Keratinocyte (primary cell): Measurements from ENCODE around the gene DMGDH. TPM values are rescaled to one million over a fixed set of nuclear protein-coding genes. Genes with fewer than 3 reads are reported as not detected.

Source experiments
- DNase-seq: peaks from one replicate; pipeline ENCODE4 v3.0.0-alpha.2; 2011; ENCODE audit warnings: low read depth, missing footprints, low spot score
- FAIRE-seq: peaks from 2 replicates; lab custom pipeline; 2011; peaks lifted over from hg19 to GRCh38; lab: Jason Lieb, UNC
- H2AFZ ChIP-seq: 2 replicates; pipeline ENCODE4 v1.6.0; 2012; ENCODE audit warnings: low read length, control low read depth, inconsistent platforms; ENCODE audit not compliant: control insufficient read depth
- H3K27ac ChIP-seq: 2 replicates; pipeline ENCODE4 v1.5.1; 2011; ENCODE audit warnings: low read length; ENCODE audit not compliant: control insufficient read depth, insufficient read depth
- H3K27me3 ChIP-seq: 3 replicates; pipeline ENCODE4 v1.6.0; 2011; ENCODE audit warnings: low read length; ENCODE audit not compliant: control insufficient read depth, insufficient read depth; ENCODE audit errors: extremely low read depth
- H3K36me3 ChIP-seq, 2 experiments: 2 replicates in 1 of 2; 3 replicates in 1 of 2; pipeline ENCODE4 v1.5.1; 2011; ENCODE audit warnings: low read length in 2 of 2, mild to moderate bottlenecking in 1 of 2; ENCODE audit not compliant: control insufficient read depth in 2 of 2, insufficient read depth in 2 of 2; ENCODE audit errors: extremely low read depth in 1 of 2
- H3K4me1 ChIP-seq: 3 replicates; pipeline ENCODE4 v1.5.1; 2011; ENCODE audit warnings: low read length; ENCODE audit not compliant: control insufficient read depth, insufficient read depth; ENCODE audit errors: extremely low read depth
- H3K4me2 ChIP-seq: 3 replicates; pipeline ENCODE4 v1.6.0; 2011; ENCODE audit warnings: low read depth, low read length; ENCODE audit not compliant: control insufficient read depth, insufficient read depth; ENCODE audit errors: extremely low read depth
- H3K4me3 ChIP-seq, 3 experiments: fragments of 200-600 bp in 1 of 3; sonication (generic) in 1 of 3; 2 replicates in 2 of 3; 3 replicates in 1 of 3; pipeline ENCODE4 v1.5.1; 2011 to 2016; ENCODE audit warnings: low read length in 3 of 3, mild to moderate bottlenecking in 3 of 3, control low read depth in 2 of 3, inconsistent platforms in 1 of 3, low read depth in 1 of 3, mixed read lengths in 1 of 3, mixed run types in 1 of 3, moderate library complexity in 1 of 3; ENCODE audit not compliant: control insufficient read depth in 2 of 3, insufficient read depth in 2 of 3; ENCODE audit errors: extremely low read depth in 1 of 3
- H3K79me2 ChIP-seq: 2 replicates; pipeline ENCODE4 v1.6.0; 2012; ENCODE audit warnings: low read length; ENCODE audit not compliant: control insufficient read depth, insufficient read depth
- H3K9ac ChIP-seq: 3 replicates; pipeline ENCODE4 v1.6.0; 2011; ENCODE audit warnings: low read length; ENCODE audit not compliant: control insufficient read depth, insufficient read depth; ENCODE audit errors: extremely low read depth
- H3K9me1 ChIP-seq: 3 replicates; pipeline ENCODE4 v1.6.0; 2011; ENCODE audit warnings: low read length; ENCODE audit not compliant: control insufficient read depth, insufficient read depth; ENCODE audit errors: extremely low read depth
- H3K9me3 ChIP-seq: 2 replicates; pipeline ENCODE4 v1.5.1; 2012; ENCODE audit warnings: low read depth, low read length; ENCODE audit not compliant: control insufficient read depth
- H4K20me1 ChIP-seq: 3 replicates; pipeline ENCODE4 v1.6.0; 2011; ENCODE audit warnings: low read length; ENCODE audit not compliant: control insufficient read depth, insufficient read depth; ENCODE audit errors: extremely low read depth
- CTCF ChIP-seq, 3 experiments: IDR thresholded peaks in 1 of 3; conservative IDR thresholded peaks in 1 of 3; optimal IDR thresholded peaks in 1 of 3; 2 replicates in 2 of 3; 3 replicates in 1 of 3; pipeline versions ENCODE3 to v1.5.1; 2011; ENCODE audit warnings: low read length in 3 of 3, mild to moderate bottlenecking in 3 of 3, moderate library complexity in 2 of 3, control low read depth in 1 of 3, inconsistent platforms in 1 of 3; ENCODE audit not compliant: insufficient read depth in 2 of 3; ENCODE audit errors: extremely low read depth in 1 of 3
- EZH2 ChIP-seq: IDR thresholded peaks from one replicate; pipeline ENCODE4 v1.6.1; 2012; ENCODE audit warnings: inconsistent platforms, mild to moderate bottlenecking, low read length, moderate library complexity
- dilution Hi-C: fragments of 300-500 bp; cut with MboI; formaldehyde crosslinking; loops from one replicate; pipeline ENCODE4 v1.7.0; 2020; ENCODE audit warnings: low sequenced_read_pairs; ENCODE audit not compliant: extremely low pct_ligation_motif_present
- polyA plus RNA-seq, 5 experiments: library from polyadenylated mRNA; depleted of rRNA in 3 of 5; stranded (reverse) in 3 of 5; stranded (forward) in 1 of 5; unstranded in 1 of 5; fragments of >200 nt; gene quantifications; 1 replicate in 1 of 5; 2 replicates in 3 of 5; 3 replicates in 1 of 5; pipeline versions ENCODE4 v1.2.1 to v1.2.3, GENCODE V29; 2011 to 2012; ENCODE audit warnings: missing spikeins in 2 of 5, low read depth in 1 of 5, low replicate concordance in 1 of 5

DMGDH gene
- polyA plus RNA-seq, 1 donor (not counting 4 experiments of a cell fraction or from before 2014, with no cell fraction given) = 0.20 TPM

GRCh38 chr5:79111960-79112702, 42.7 kb upstream of the DMGDH start:
- H3K36me3 ChIP-seq = no peaks in the 10 kb centered on the region
- no peaks in the 10 kb centered on the region for H3K9me1 ChIP-seq
- DNase-seq = no peak
- H3K9me3 ChIP-seq = no peaks in the 10 kb centered on the region
- no peak overlapping the region for H3K4me3 ChIP-seq
- H3K4me1 ChIP-seq = no peaks in the 10 kb centered on the region
- no peaks in the 10 kb centered on the region for H4K20me1 ChIP-seq
- no peak overlapping the region for H3K27ac ChIP-seq
- H3K9ac ChIP-seq = no peak overlapping the region
- peak in 1 of 3 experiments; percentile 17 for TF ChIP-seq CTCF (optimal IDR thresholded peaks at IDR 0.05 in 1 of 3, IDR thresholded peaks at IDR 0.05 in 1 of 3, conservative IDR thresholded peaks at IDR 0.05 in 1 of 3; ENCODE audit: extremely low read depth in 1 of 3, insufficient read depth in 2 of 3, low read length in 3 of 3)
- TF ChIP-seq EZH2 = no peak
- H3K27me3 ChIP-seq = peaks cover 42% of the 10 kb centered on the region
- no peak overlapping the region for H2AFZ ChIP-seq
- H3K4me2 ChIP-seq = no peak overlapping the region
- dilution Hi-C loops = no loop called here
- H3K79me2 ChIP-seq = no peaks in the 10 kb centered on the region
- FAIRE-seq = no peak

- H3K4me1 ChIP-seq = no peaks in the 10 kb centered on the region
- no peak within 1 kb of the TSS for H2AFZ ChIP-seq
- no peak within 1 kb of the TSS for H3K4me3 ChIP-seq
- H3K9me1 ChIP-seq = no peaks in the 10 kb centered on the region
- no peaks in the 10 kb centered on the region for H3K36me3 ChIP-seq
- no peak within 1 kb of the TSS for H3K27ac ChIP-seq
- H3K9ac ChIP-seq = no peak within 1 kb of the TSS
- dilution Hi-C loops = no loop called here
- H4K20me1 ChIP-seq = no peaks in the 10 kb centered on the region
- DNase-seq (no peak), FAIRE-seq (no peak)
- no peak within 1 kb of the TSS for H3K4me2 ChIP-seq
- H3K79me2 ChIP-seq = no peaks in the 10 kb centered on the region
- TF ChIP-seq CTCF (optimal IDR thresholded peaks at IDR 0.05 in 1 of 3, IDR thresholded peaks at IDR 0.05 in 1 of 3, conservative IDR thresholded peaks at IDR 0.05 in 1 of 3; ENCODE audit: extremely low read depth in 1 of 3, insufficient read depth in 2 of 3, low read length in 3 of 3) (no peak), EZH2 (peak; percentile 43)
- H3K27me3 ChIP-seq = peaks cover 42% of the 10 kb centered on the region
- H3K9me3 ChIP-seq = no peaks in the 10 kb centered on the region
These were observed 42.0 kb upstream of the DMGDH start, which contains the start of gene BHMT for GRCh38 chr5:79111387-79111959. Gene BHMT (plus strand): TSS chr5:79111809. CDS start chr5:79111886, 77 bp downstream.
